Subcutaneous abdominal adipose tissue (tissue), 5 donors: ENCODE data around the gene B3GAT1.

Source experiments
- H3K27ac ChIP-seq: one replicate; pipeline ENCODE4 v1.7.0; 2013; ENCODE audit warnings: low read depth, mild to moderate bottlenecking, inconsistent platforms, low read length, moderate library complexity
- H3K27me3 ChIP-seq, 5 donors: one replicate each; pipeline ENCODE4 v1.7.0; 2013; ENCODE audit warnings: low read length in 5 of 5, inconsistent platforms in 1 of 5; ENCODE audit not compliant: control insufficient read depth in 5 of 5, insufficient read depth in 4 of 5
- H3K36me3 ChIP-seq, 5 donors: one replicate each; pipeline ENCODE4 v1.7.0; 2013; ENCODE audit warnings: low read length in 5 of 5; ENCODE audit not compliant: control insufficient read depth in 5 of 5, insufficient read depth in 5 of 5
- H3K4me1 ChIP-seq, 5 donors: one replicate each; pipeline ENCODE4 v1.7.0; 2013; ENCODE audit warnings: low read length in 5 of 5, mild to moderate bottlenecking in 3 of 5, moderate library complexity in 1 of 5; ENCODE audit not compliant: control insufficient read depth in 5 of 5, insufficient read depth in 5 of 5
- H3K4me3 ChIP-seq, 5 donors: one replicate each; pipeline ENCODE4 v1.7.0; 2013; ENCODE audit warnings: low read length in 5 of 5, low read depth in 1 of 5
- H3K9ac ChIP-seq, 5 donors: one replicate each; pipeline ENCODE4 v1.7.0; 2013; ENCODE audit warnings: low read length in 5 of 5, mild to moderate bottlenecking in 4 of 5, moderate library complexity in 3 of 5
- H3K9me3 ChIP-seq, 5 donors: one replicate each; pipeline ENCODE4 v1.7.0; 2013; ENCODE audit warnings: low read length in 5 of 5; ENCODE audit not compliant: control insufficient read depth in 5 of 5
- donor health status: healthy.
- donor health status: healthy.
- donor health status: healthy.
- donor health status: healthy.
- donor health status: healthy.

Gene B3GAT1

GRCh38 chr11:134366254-134366653 is 45.8 kb downstream of the B3GAT1 start:
- Histone ChIP-seq H3K36me3 (no peaks in the 10 kb centered on the region), H3K27ac (no peak overlapping the region), H3K27me3 (peaks cover 0 to 21% (median 11%) of the 10 kb centered on the region in 5 donors), H3K4me3 (no peak overlapping the region), H3K9me3 (no peaks in the 10 kb centered on the region), H3K4me1 (no peaks in the 10 kb centered on the region), H3K9ac (no peak overlapping the region)

GRCh38 chr11:134365011-134365925 is 46.8 kb downstream of the B3GAT1 start:
- Histone ChIP-seq H3K27me3 (peaks cover 0 to 16% (median 11%) of the 10 kb centered on the region in 5 donors), H3K27ac (no peak overlapping the region), H3K4me3 (no peak overlapping the region), H3K4me1 (peaks cover 0 to under 1% (median 0%) of the 10 kb centered on the region in 5 donors), H3K9ac (no peak overlapping the region), H3K9me3 (no peaks in the 10 kb centered on the region), H3K36me3 (no peaks in the 10 kb centered on the region)

DNA sequence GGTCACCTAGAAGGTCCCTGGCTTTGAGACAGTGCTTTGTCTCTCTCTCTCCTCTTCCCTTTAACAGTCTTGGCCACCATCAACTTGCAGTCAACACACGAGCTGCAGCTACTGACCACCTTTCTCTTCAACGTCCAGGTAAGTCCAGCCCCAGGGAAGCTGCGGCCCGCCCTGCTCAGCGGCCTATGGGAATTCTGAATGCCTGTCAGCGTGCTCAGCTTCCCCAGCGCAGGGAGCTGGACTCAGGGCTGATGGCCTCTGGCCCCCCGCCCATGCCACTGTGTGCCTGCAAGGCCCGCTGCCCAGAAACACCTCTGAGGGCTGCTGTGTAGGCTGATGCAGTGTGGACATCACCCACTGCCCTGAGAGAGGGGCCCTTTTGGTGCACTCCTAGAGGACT is 47.8 kb downstream of the B3GAT1 start:
- Histone ChIP-seq H3K4me3 (no peak overlapping the region), H3K4me1 (peaks cover 0 to 5% (median 0%) of the 10 kb centered on the region in 5 donors), H3K27ac (no peak overlapping the region), H3K9ac (no peak overlapping the region), H3K9me3 (no peaks in the 10 kb centered on the region), H3K36me3 (no peaks in the 10 kb centered on the region), H3K27me3 (peaks cover 5 to 20% (median 19%) of the 10 kb centered on the region in 5 donors)

DNA sequence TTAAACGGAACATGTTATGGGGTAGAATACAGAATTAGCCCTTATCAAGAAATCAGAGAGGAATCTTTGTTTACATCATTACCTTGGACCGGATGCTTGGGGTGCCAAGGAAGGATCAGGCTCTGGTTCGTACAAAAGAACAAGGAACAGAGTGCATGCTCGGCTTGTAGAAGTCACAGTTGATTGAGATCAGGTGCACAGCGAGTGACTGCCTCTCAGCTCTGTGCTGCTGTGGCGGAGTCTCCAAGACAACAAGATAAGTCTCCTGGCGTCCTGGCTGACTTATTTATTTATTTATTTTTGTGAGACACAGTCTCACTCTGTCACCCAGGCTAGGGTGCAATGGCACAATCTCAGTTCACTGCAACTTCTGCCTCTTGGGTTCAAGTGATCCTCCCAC is 48.5 kb downstream of the B3GAT1 start:
- Histone ChIP-seq H3K9me3 (no peaks in the 10 kb centered on the region), H3K27me3 (peaks cover 10 to 26% (median 21%) of the 10 kb centered on the region in 5 donors), H3K27ac (no peak overlapping the region), H3K4me3 (no peak overlapping the region), H3K9ac (no peak overlapping the region), H3K4me1 (peaks cover 0 to 5% (median 0%) of the 10 kb centered on the region in 5 donors), H3K36me3 (no peaks in the 10 kb centered on the region)

- Histone ChIP-seq H3K9me3 (no peaks in the 10 kb centered on the region), H3K27ac (no peak overlapping the region), H3K4me1 (peaks cover 0 to 5% (median 0%) of the 10 kb centered on the region in 5 donors), H3K36me3 (no peaks in the 10 kb centered on the region), H3K9ac (no peak overlapping the region), H3K27me3 (peaks cover 10 to 30% (median 22%) of the 10 kb centered on the region in 5 donors), H3K4me3 (no peak overlapping the region)
These were observed 48.9 kb downstream of the B3GAT1 start for GRCh38 chr11:134363161-134363560.

DNA sequence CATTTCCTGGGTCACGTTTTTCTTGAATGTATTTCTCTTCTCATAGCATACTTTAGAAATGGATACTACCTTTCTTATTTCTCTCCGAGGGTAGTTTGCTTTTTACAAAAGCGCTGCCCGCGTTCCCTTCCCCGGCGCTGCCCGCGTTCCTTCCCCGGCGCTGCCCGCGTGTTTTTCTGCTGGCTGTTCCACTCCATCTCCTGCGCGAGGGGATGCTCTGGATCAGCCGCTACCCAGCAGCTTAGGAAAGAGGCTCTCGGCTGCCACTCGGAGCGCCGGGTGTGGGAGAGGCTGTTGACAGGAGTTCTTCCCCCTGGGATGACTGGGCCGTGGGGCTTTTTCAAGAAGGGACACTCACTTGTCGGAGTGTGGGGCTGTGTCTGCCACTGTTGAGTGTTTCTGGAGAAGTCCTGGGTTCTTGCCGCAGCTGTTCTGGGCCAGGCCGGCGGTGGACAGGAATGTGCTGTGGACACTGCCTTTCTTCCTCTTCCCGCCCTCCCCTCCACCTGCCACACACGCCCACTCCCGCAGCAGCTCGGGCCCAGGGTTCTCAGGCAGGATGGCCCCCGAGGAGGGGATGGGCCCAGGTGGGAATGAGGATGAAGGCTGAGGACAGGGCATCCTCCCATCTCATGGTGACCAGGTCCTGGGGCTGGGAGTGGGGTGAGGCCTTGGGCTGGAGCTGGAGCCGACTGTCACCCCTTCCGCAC is 49.7 kb downstream of the B3GAT1 start:
- H3K9ac ChIP-seq, result no peak overlapping the region
- H3K27ac ChIP-seq, result no peak overlapping the region
- H3K4me3 ChIP-seq, result no peak overlapping the region
- peaks cover 10 to 32% (median 24%) of the 10 kb centered on the region in 5 donors for H3K27me3 ChIP-seq
- no peaks in the 10 kb centered on the region for H3K9me3 ChIP-seq
- peaks cover 0 to 5% (median 0%) of the 10 kb centered on the region in 5 donors for H3K4me1 ChIP-seq
- no peaks in the 10 kb centered on the region for H3K36me3 ChIP-seq

- no peaks in the 10 kb centered on the region for H3K36me3 ChIP-seq
- no peaks in the 10 kb centered on the region for H3K9me3 ChIP-seq
- no peak overlapping the region for H3K4me3 ChIP-seq
- no peak overlapping the region for H3K9ac ChIP-seq
- H3K4me1 ChIP-seq, result peaks cover 0 to 5% (median 0%) of the 10 kb centered on the region in 5 donors
- H3K27ac ChIP-seq, result no peak overlapping the region
- H3K27me3 ChIP-seq, result peaks cover 10 to 32% (median 25%) of the 10 kb centered on the region in 5 donors
These were observed 50.4 kb downstream of the B3GAT1 start for GRCh38 chr11:134361661-134362060.

- peaks cover 10 to 28% (median 20%) of the 10 kb centered on the region in 5 donors for H3K27me3 ChIP-seq
- no peak overlapping the region for H3K4me3 ChIP-seq
- peaks cover 0 to 5% (median 0%) of the 10 kb centered on the region in 5 donors for H3K4me1 ChIP-seq
- H3K36me3 ChIP-seq, result no peaks in the 10 kb centered on the region
- no peak overlapping the region for H3K27ac ChIP-seq
- H3K9me3 ChIP-seq, result no peaks in the 10 kb centered on the region
- no peak overlapping the region for H3K9ac ChIP-seq
These were observed 51.8 kb downstream of the B3GAT1 start for GRCh38 chr11:134360050-134360835.

DNA sequence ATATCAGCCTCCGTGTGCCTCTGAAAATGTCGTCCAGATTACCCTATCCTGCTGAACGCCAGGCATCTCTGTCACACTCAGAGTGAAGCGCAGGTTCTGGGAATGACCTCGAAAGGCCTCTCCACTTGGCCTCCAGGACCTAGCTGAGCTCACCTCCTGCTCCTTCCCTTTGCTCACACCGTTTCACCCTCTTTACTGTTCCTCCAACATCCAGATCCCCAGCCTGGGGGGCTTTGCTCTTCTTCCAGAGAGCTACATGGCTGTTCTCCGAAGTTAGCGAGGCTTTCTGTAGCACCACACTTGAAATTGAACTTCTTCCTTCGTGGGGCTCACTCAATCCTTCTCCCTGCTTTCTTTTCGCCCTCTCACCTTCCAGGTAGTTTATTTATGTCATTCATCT is 52.4 kb downstream of the B3GAT1 start:
- H3K4me1 ChIP-seq, result peaks cover 0 to 5% (median 0%) of the 10 kb centered on the region in 5 donors
- no peak overlapping the region for H3K4me3 ChIP-seq
- no peak overlapping the region for H3K27ac ChIP-seq
- H3K27me3 ChIP-seq, result peaks cover 10 to 22% (median 19%) of the 10 kb centered on the region in 5 donors
- no peaks in the 10 kb centered on the region for H3K9me3 ChIP-seq
- H3K36me3 ChIP-seq, result no peaks in the 10 kb centered on the region
- no peak overlapping the region for H3K9ac ChIP-seq
